Body of pancreas (tissue), 4 donors: ENCODE measurements around the gene MRPS31. TPM values are rescaled to one million over a fixed set of nuclear protein-coding genes. Genes with fewer than 3 reads are reported as not detected.
A peak's percentile ranks its signal among the peaks of the same experiment; 100 is the strongest.

Source experiments
- ATAC-seq: fragments of 150-250 bp; one replicate; pipeline ENCODE4 v1.9.1; 2016
- DNase-seq, 4 donors: peaks; one replicate each; pipeline ENCODE4 v3.0.0-alpha.2; 2019
- H3K27ac ChIP-seq, 4 donors: fragments of 200-600 bp; sonication (generic); 1 replicate in 3 of 4; 2 replicates in 1 of 4; pipeline versions ENCODE4 v1.5.1 to v1.6.1; 2016 to 2019; ENCODE audit warnings: mild to moderate bottlenecking in 1 of 4, mixed read lengths in 1 of 4, moderate library complexity in 1 of 4
- H3K27me3 ChIP-seq, 2 donors: fragments of 200-600 bp; sonication (generic); one replicate each; pipeline ENCODE4 v1.6.0; 2016; ENCODE audit warnings: mild to moderate bottlenecking in 1 of 2
- H3K36me3 ChIP-seq, 2 donors: fragments of 200-600 bp; sonication (generic); replicated peaks in 1 of 2; 2 replicates each; pipeline ENCODE4 v1.5.1; 2016; ENCODE audit warnings: low read depth in 2 of 2; ENCODE audit not compliant: insufficient read depth in 1 of 2
- H3K4me1 ChIP-seq: fragments of 200-600 bp; sonication (generic); one replicate; pipeline ENCODE4 v1.6.0; 2016
- H3K4me3 ChIP-seq, 2 donors: fragments of 200-600 bp; sonication (generic); 1 replicate in 1 of 2; 2 replicates in 1 of 2; pipeline ENCODE4 v1.5.1; 2016 to 2019
- H3K9me3 ChIP-seq, 3 donors: fragments of 200-600 bp; sonication (generic); 1 replicate in 2 of 3; 2 replicates in 1 of 3; pipeline ENCODE4 v1.5.1; 2016
- POLR2A ChIP-seq, 3 donors: fragments of 450-650 bp; IDR thresholded peaks; one replicate each; pipeline ENCODE4 v1.6.1; 2016; ENCODE audit warnings: antibody characterized with exemption in 3 of 3, mild to moderate bottlenecking in 2 of 3
- WGBS, 2 donors: methylation state at CpG; one replicate each; pipeline ENCODE4 v1.1.5; 2017; 5-methylcytosine and 5-hydroxymethylcytosine counted together
- intact Hi-C: fragments of 100-400 bp; cut with DNase I; formaldehyde crosslinking; loops from one replicate; pipeline ENCODE4 v1.15.1; 2023
- total RNA-seq, 2 donors: library from RNA; depleted of rRNA; stranded (reverse); fragments of >200 nt; gene quantifications; one replicate each; pipeline ENCODE4 v1.1.0, GENCODE V29; 2016
- TF ChIP-seq, protein P1 (sequence below), 7 experiments: fragments of 450-650 bp in 4 of 7; fragments of 200-600 bp in 3 of 7; sonication (generic) in 3 of 7; IDR thresholded peaks; one replicate each; pipeline ENCODE4 v1.5.1; 2016 to 2019; ENCODE audit warnings: antibody characterized with exemption in 7 of 7

The MRPS31 gene
- total RNA-seq, 2 donors from 2014 or later, result 10.9 to 11.9 TPM

- DNase-seq, result peak; percentile 40 to 62 (median 52)
- WGBS, 2 donors, result 8 to 9% methylated on average over 7 of the region's 7 CpGs
Measured at GRCh38 chr13:40777166-40777808, 6.3 kb upstream of the MRPS31 start.

GRCh38 chr13:40776681-40777165 lies 5.7 kb upstream of the MRPS31 start:
- no peak overlapping the region for H3K4me3 ChIP-seq
- intact Hi-C loops, result no loop called here
- TF ChIP-seq, protein P1, sequence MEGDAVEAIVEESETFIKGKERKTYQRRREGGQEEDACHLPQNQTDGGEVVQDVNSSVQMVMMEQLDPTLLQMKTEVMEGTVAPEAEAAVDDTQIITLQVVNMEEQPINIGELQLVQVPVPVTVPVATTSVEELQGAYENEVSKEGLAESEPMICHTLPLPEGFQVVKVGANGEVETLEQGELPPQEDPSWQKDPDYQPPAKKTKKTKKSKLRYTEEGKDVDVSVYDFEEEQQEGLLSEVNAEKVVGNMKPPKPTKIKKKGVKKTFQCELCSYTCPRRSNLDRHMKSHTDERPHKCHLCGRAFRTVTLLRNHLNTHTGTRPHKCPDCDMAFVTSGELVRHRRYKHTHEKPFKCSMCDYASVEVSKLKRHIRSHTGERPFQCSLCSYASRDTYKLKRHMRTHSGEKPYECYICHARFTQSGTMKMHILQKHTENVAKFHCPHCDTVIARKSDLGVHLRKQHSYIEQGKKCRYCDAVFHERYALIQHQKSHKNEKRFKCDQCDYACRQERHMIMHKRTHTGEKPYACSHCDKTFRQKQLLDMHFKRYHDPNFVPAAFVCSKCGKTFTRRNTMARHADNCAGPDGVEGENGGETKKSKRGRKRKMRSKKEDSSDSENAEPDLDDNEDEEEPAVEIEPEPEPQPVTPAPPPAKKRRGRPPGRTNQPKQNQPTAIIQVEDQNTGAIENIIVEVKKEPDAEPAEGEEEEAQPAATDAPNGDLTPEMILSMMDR (IDR thresholded peaks at IDR 0.05), result no peak
- TF ChIP-seq POLR2A (IDR thresholded peaks at IDR 0.05), result no peak
- H3K4me1 ChIP-seq, result peaks cover 4% of the 10 kb centered on the region
- DNase-seq, result peak in 1 of 4 donors; percentile 41
- no peaks in the 10 kb centered on the region for H3K27me3 ChIP-seq
- no peaks in the 10 kb centered on the region for H3K36me3 ChIP-seq
- no peaks in the 10 kb centered on the region for H3K9me3 ChIP-seq
- WGBS, 2 donors, result 30 to 33% methylated on average over 7 of the region's 7 CpGs
- no peak for ATAC-seq
- peak overlapping the region in 1 of 4 donors; percentile 58 for H3K27ac ChIP-seq

More at GRCh38 chr13:40777166-40777808, 6.3 kb upstream of the MRPS31 start:
- H3K36me3 ChIP-seq, result no peaks in the 10 kb centered on the region
- no peaks in the 10 kb centered on the region for H3K9me3 ChIP-seq
- peak; percentile 88 for ATAC-seq
- TF ChIP-seq, protein P1 (IDR thresholded peaks at IDR 0.05), result peak; percentile 37 to 80 (median 76)
- no peak for TF ChIP-seq POLR2A (IDR thresholded peaks at IDR 0.05)
- H3K4me1 ChIP-seq, result no peaks in the 10 kb centered on the region
- intact Hi-C loops, result no loop called here
- peak overlapping the region in 1 of 4 donors; percentile 58 for H3K27ac ChIP-seq
- H3K27me3 ChIP-seq, result no peaks in the 10 kb centered on the region
- H3K4me3 ChIP-seq, result no peak overlapping the region

DNA sequence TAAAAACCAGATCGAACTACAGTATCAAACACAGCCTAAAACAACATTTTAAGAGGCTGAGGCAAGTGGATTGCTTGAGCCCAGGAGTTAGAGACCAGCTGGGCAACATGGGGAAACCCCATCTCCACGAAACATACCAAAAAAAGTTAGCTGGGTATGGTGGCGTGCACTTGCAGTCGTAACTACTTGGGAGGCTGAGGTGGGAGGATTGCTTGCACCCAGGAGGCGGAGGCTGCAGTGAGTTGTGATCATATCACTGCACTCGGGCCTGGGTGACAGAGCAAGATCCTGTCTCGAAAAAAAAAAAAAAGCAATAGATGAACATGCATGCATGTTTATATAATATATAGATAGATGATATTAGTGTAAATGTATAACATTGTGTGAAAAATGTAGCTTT lies 5.2 kb upstream of the MRPS31 start:
- Histone ChIP-seq H3K4me1 (peaks cover 5% of the 10 kb centered on the region), H3K36me3 (no peaks in the 10 kb centered on the region), H3K4me3 (no peak overlapping the region), H3K9me3 (no peaks in the 10 kb centered on the region), H3K27me3 (no peaks in the 10 kb centered on the region), H3K27ac (no peak overlapping the region)
- intact Hi-C loops, result no loop called here
- 56 to 74% methylated on average over 7 of the region's 7 CpGs for WGBS, 2 donors
- DNase-seq (no peak), ATAC-seq (no peak)
- TF ChIP-seq POLR2A (IDR thresholded peaks at IDR 0.05), result no peak
- TF ChIP-seq, protein P1 (IDR thresholded peaks at IDR 0.05), result no peak

DNA sequence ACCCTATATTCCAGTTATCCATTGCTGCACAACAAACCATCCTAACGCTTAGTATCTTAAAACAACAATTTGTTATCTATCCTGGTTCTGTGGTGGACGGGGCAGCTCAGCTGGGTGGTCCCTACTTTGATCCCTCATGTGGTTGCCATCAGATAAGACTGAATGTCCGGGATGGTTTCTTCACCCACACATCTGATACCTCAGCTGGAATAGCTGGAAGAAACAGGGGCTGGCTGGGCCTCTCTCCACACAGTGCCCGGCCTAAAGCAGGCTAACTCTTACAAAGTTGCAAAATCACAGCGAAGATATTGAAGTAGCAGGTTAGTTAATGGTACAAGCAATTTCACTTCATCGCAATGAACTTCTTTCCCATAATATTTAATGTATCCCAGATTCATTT lies 3.7 kb upstream of the MRPS31 start:
- DNase-seq (no peak), ATAC-seq (no peak)
- Histone ChIP-seq H3K4me1 (peaks cover 14% of the 10 kb centered on the region), H3K27me3 (no peaks in the 10 kb centered on the region), H3K27ac (no peak overlapping the region), H3K36me3 (no peaks in the 10 kb centered on the region), H3K4me3 (no peak overlapping the region), H3K9me3 (no peaks in the 10 kb centered on the region)
- 61 to 62% methylated on average over 6 of the region's 6 CpGs for WGBS, 2 donors
- TF ChIP-seq, protein P1 (IDR thresholded peaks at IDR 0.05), result no peak
- no peak for TF ChIP-seq POLR2A (IDR thresholded peaks at IDR 0.05)
- intact Hi-C loops, result no loop called here
